HepG2 (cell line): ENCODE measurements around the gene BABAM2. TPM values are rescaled to one million over a fixed set of nuclear protein-coding genes. Genes with fewer than 3 reads are reported as not detected.

Experiments
- ATAC-seq: fragments of 200-7000 bp; cut with Tn5 transposase; 3 replicates; pipeline ENCODE4 v1.9.1; 2020; ENCODE audit warnings: mild to moderate bottlenecking, moderate library complexity
- BruUV-seq: library from RNA; stranded (reverse); fragments of 400-500 nt; replicated peaks from 2 replicates; lab custom pipeline; 2021; lab: Mats Ljungman, UMichigan
- CTCF ChIA-PET: fragments of 300-600 bp; formaldehyde crosslinking; extraction: SDS; loops from one replicate; lab custom pipeline; 2021; ENCODE audit warnings: low total read pairs, inconsistent platforms, low intra/inter-chr PET ratio; lab: Yijun Ruan, JAX
- POLR2A ChIA-PET: fragments of 350-600 bp; sonication (Branson Sonifier 250); formaldehyde crosslinking; loops from one replicate; lab custom pipeline; 2020; ENCODE audit warnings: antibody characterized with exemption, inconsistent platforms; lab: Yijun Ruan, JAX
- DNase-seq: peaks from one replicate; pipeline ENCODE4 v3.0.0-alpha.2; 2015; ENCODE audit warnings: low spot score
- FAIRE-seq: peaks from 3 replicates; lab custom pipeline; 2011; peaks lifted over from hg19 to GRCh38; lab: Jason Lieb, UNC
- H2AFZ ChIP-seq: one replicate; pipeline ENCODE4 v1.6.1; 2011; ENCODE audit warnings: low read length, inconsistent platforms
- H3K27ac ChIP-seq: fragments of 300-600 bp; 3 replicates; pipeline ENCODE4 v1.8.0; 2011; ENCODE audit warnings: mixed run types, mild to moderate bottlenecking, mixed read lengths, low read length, inconsistent platforms; ENCODE audit not compliant: insufficient read depth; ENCODE audit errors: extremely low read length
- H3K27me3 ChIP-seq, 2 experiments: fragments of 200-600 bp in 1 of 2; 2 replicates in 1 of 2; 3 replicates in 1 of 2; pipeline versions ENCODE4 v1.6.0 to v1.8.0; 2011; ENCODE audit warnings: low read length in 2 of 2, mild to moderate bottlenecking in 2 of 2, moderate library complexity in 2 of 2, inconsistent platforms in 1 of 2; ENCODE audit not compliant: insufficient read depth in 2 of 2, control insufficient read depth in 1 of 2
- H3K36me3 ChIP-seq, 2 experiments: fragments of 200-600 bp in 1 of 2; replicated peaks in 1 of 2; 2 replicates in 1 of 2; 3 replicates in 1 of 2; pipeline versions ENCODE4 v1.5.1 to v1.8.0; 2011; ENCODE audit warnings: low read length in 2 of 2, inconsistent platforms in 1 of 2; ENCODE audit not compliant: insufficient read depth in 2 of 2, control insufficient read depth in 1 of 2
- H3K4me1 ChIP-seq: 2 replicates; pipeline ENCODE4 v1.5.1; 2012; ENCODE audit warnings: low read length, inconsistent platforms; ENCODE audit not compliant: insufficient read depth
- H3K4me2 ChIP-seq: 2 replicates; pipeline ENCODE4 v1.6.0; 2011; ENCODE audit warnings: low read depth, low read length, inconsistent platforms
- H3K4me3 ChIP-seq, 3 experiments: fragments of 200-600 bp in 1 of 3; sonication (generic), shearing (Covaris generic) in 1 of 3; replicated peaks in 1 of 3; 2 replicates each; pipeline ENCODE4 v1.5.1; 2011 to 2016; ENCODE audit warnings: low read length in 3 of 3, inconsistent platforms in 2 of 3, low read depth in 2 of 3, mild to moderate bottlenecking in 2 of 3, control low read depth in 1 of 3, mixed read lengths in 1 of 3; ENCODE audit not compliant: insufficient read depth in 1 of 3
- H3K79me2 ChIP-seq: one replicate; pipeline ENCODE4 v1.6.1; 2011; ENCODE audit warnings: low read length, inconsistent platforms; ENCODE audit not compliant: insufficient read depth
- H3K9ac ChIP-seq: 2 replicates; pipeline ENCODE4 v1.6.0; 2011; ENCODE audit warnings: mild to moderate bottlenecking, low read depth, low read length, inconsistent platforms; ENCODE audit not compliant: insufficient read depth
- H3K9me3 ChIP-seq: 2 replicates; pipeline ENCODE4 v1.5.1; 2012; ENCODE audit warnings: mild to moderate bottlenecking, low read length
- H4K20me1 ChIP-seq: 2 replicates; pipeline ENCODE4 v1.6.0; 2011; ENCODE audit warnings: inconsistent platforms, mild to moderate bottlenecking, low read length, moderate library complexity; ENCODE audit not compliant: insufficient read depth
- FOXM1 ChIP-seq: sonication (generic); formaldehyde crosslinking; IDR thresholded peaks from 2 replicates; pipeline ENCODE4 v1.5.0; 2020; ENCODE audit warnings: missing genetic modification reagents
- HMG20A ChIP-seq: IDR thresholded peaks from 2 replicates; pipeline ENCODE4 v1.6.1; 2016; ENCODE audit warnings: borderline replicate concordance
- MZF1 ChIP-seq: sonication (generic); formaldehyde crosslinking; IDR thresholded peaks from 2 replicates; pipeline ENCODE4 v1.8.1; 2023; ENCODE audit warnings: mild to moderate bottlenecking, missing genetic modification reagents, borderline replicate concordance
- SNAPC2 ChIP-seq: sonication (generic); formaldehyde crosslinking; IDR thresholded peaks from 2 replicates; pipeline ENCODE4 v1.8.1; 2022; ENCODE audit warnings: mild to moderate bottlenecking, missing genetic modification reagents
- TBX3 ChIP-seq: fragments of 450-650 bp; IDR thresholded peaks from 2 replicates; pipeline ENCODE4 v1.6.1; 2017; ENCODE audit warnings: antibody characterized with exemption, mild to moderate bottlenecking, inconsistent platforms, borderline replicate concordance
- ZBTB3 ChIP-seq: sonication (generic); formaldehyde crosslinking; IDR thresholded peaks from 2 replicates; pipeline ENCODE4 v1.4.0; 2020; ENCODE audit warnings: low read depth, mild to moderate bottlenecking, moderate library complexity, missing genetic modification reagents, borderline replicate concordance
- ZIK1 ChIP-seq: sonication (generic); formaldehyde crosslinking; IDR thresholded peaks from 2 replicates; pipeline ENCODE4 v1.5.0; 2020; ENCODE audit warnings: mild to moderate bottlenecking, low read depth, missing genetic modification reagents, borderline replicate concordance
- ZNF331 ChIP-seq: sonication (generic); formaldehyde crosslinking; IDR thresholded peaks from 2 replicates; pipeline ENCODE4 v1.4.0; 2020; ENCODE audit warnings: missing genetic modification reagents
- WGBS: methylation state at CpG from one replicate; pipeline ENCODE4 v1.1.6; 2017; ENCODE audit warnings: low lambda C conversion rate; 5-methylcytosine and 5-hydroxymethylcytosine counted together
- in situ Hi-C: cut with HindIII; loops from 2 replicates; pipeline ENCODE4 v1.10.0; 2017; ENCODE audit warnings: low pct_unique_long_range_greater_than_20kb; ENCODE audit not compliant: extremely low pct_ligation_motif_present
- intact Hi-C: fragments of 100-400 bp; cut with micrococcal nuclease; formaldehyde crosslinking; loops from one replicate; pipeline ENCODE4 v1.10.0; 2022; ENCODE audit not compliant: unreplicated experiment
- polyA plus RNA-seq, 8 experiments: library from polyadenylated mRNA; depleted of rRNA in 3 of 8; stranded (reverse) in 7 of 8; unstranded in 1 of 8; fragments of >200 nt; fragmentation: Illumina TruSeq in 4 of 8; extraction: Trizol in 4 of 8; gene quantifications; 2 replicates each; pipeline versions ENCODE4 v1.2.1 to v1.2.3, GENCODE V29; 2011 to 2016; ENCODE audit warnings: low read depth in 4 of 8, missing spikeins in 1 of 8, mixed read lengths in 1 of 8; ENCODE audit not compliant: insufficient read depth in 1 of 8
- total RNA-seq, 5 experiments: library from RNA; depleted of rRNA; stranded (reverse); fragments of >200 nt; fragmentation: Illumina TruSeq; extraction: Trizol; gene quantifications; 2 replicates each; pipeline ENCODE4 v1.2.3, GENCODE V29; 2016; ENCODE audit warnings: low read depth in 1 of 5

BABAM2 gene
- total and polyA plus RNA-seq, 2 of the 13 experiments (the other 11 are each of a cell fraction or from before 2014, with no cell fraction given): 24.9 to 28.0 TPM

- in situ Hi-C loops (no loop called here), intact Hi-C loops (no loop called here)
- 98% methylated on average over 3 of the region's 3 CpGs for WGBS
- FAIRE-seq (no peak), ATAC-seq (no peak), DNase-seq (no peak)
- no peak overlapping the region for H3K27ac ChIP-seq
- no peaks in the 10 kb centered on the region for H3K4me1 ChIP-seq
- H3K27me3 ChIP-seq: no peaks in the 10 kb centered on the region
- H3K9ac ChIP-seq: no peak overlapping the region
- no peaks in the 10 kb centered on the region for H3K79me2 ChIP-seq
- no peak overlapping the region for H3K4me2 ChIP-seq
- no peaks in the 10 kb centered on the region for H3K36me3 ChIP-seq
- no peaks in the 10 kb centered on the region for H3K9me3 ChIP-seq
- H3K4me3 ChIP-seq: no peak overlapping the region
- H2AFZ ChIP-seq: no peak overlapping the region
- ChIA-PET CTCF (no interaction called here), POLR2A (no interaction called here)
- BruUV-seq: no TSS peak
- H4K20me1 ChIP-seq: no peaks in the 10 kb centered on the region
- TF ChIP-seq HMG20A (CRISPR knock-in tag): no peak
Observed at GRCh38 chr2:28094739-28095138, 204.2 kb downstream of the BABAM2 start.

GRCh38 chr2:28095622-28096021 lies 205.1 kb downstream of the BABAM2 start:
- DNase-seq (no peak), ATAC-seq (no peak), FAIRE-seq (no peak)
- in situ Hi-C loops (no loop called here), intact Hi-C loops (no loop called here)
- Histone ChIP-seq H3K4me2 (no peak overlapping the region), H3K27ac (no peak overlapping the region), H3K4me3 (no peak overlapping the region), H3K36me3 (no peaks in the 10 kb centered on the region), H3K79me2 (no peaks in the 10 kb centered on the region), H3K9me3 (no peaks in the 10 kb centered on the region), H3K9ac (no peak overlapping the region), H3K4me1 (no peaks in the 10 kb centered on the region), H2AFZ (no peak overlapping the region), H4K20me1 (no peaks in the 10 kb centered on the region), H3K27me3 (no peaks in the 10 kb centered on the region)
- no peak for TF ChIP-seq SNAPC2 (CRISPR knock-in tag)
- no peak for TF ChIP-seq ZNF331
- TF ChIP-seq FOXM1 (CRISPR knock-in tag): no peak
- TF ChIP-seq ZBTB3 (CRISPR knock-in tag): no peak
- TF ChIP-seq MZF1 (CRISPR knock-in tag): no peak
- TF ChIP-seq ZIK1 (CRISPR knock-in tag): no peak
- TF ChIP-seq TBX3: no peak
- WGBS: 95% methylated on average over 2 of the region's 2 CpGs
- BruUV-seq: no TSS peak
- ChIA-PET CTCF (no interaction called here), POLR2A (no interaction called here)
